Gastroesophageal sphincter (tissue), 3 donors: Measurements from ENCODE around the gene CA9.

Experiments
- CTCF ChIP-seq, 4 experiments: fragments of 200-600 bp in 2 of 4; fragments of 450-650 bp in 2 of 4; sonication (generic) in 1 of 4; IDR thresholded peaks; one replicate each; pipeline ENCODE4 v1.5.1; 2017 to 2019; ENCODE audit warnings: antibody characterized with exemption in 4 of 4, mild to moderate bottlenecking in 2 of 4, moderate library complexity in 2 of 4
- POLR2A ChIP-seq, 2 donors: fragments of 450-650 bp; IDR thresholded peaks; one replicate each; pipeline ENCODE4 v1.6.1; 2017; ENCODE audit warnings: antibody characterized with exemption in 2 of 2, mild to moderate bottlenecking in 2 of 2, moderate library complexity in 1 of 2

- TF ChIP-seq CTCF (IDR thresholded peaks at IDR 0.05) (no peak), POLR2A (IDR thresholded peaks at IDR 0.05) (no peak)
Measured at GRCh38 chr9:35650341-35651158, 23.2 kb upstream of the CA9 start, which contains the start of gene SIT1.
